ENCODE measurements around the gene HOXA7.

Gene HOXA7

GRCh38 chr7:27148031-27148755 is 8.3 kb downstream of the HOXA7 start:
- DNase-seq (ENCODE audit: low read depth in 2 of 2): no peak

GRCh38 chr7:27147199-27148030 is 9.1 kb downstream of the HOXA7 start, which contains the start of gene HOXA6:
Gene HOXA6, minus strand, starts transcription at chr7:27147774. Its CDS starts 25 bp downstream, at chr7:27147749.
- no peak for DNase-seq (ENCODE audit: low read depth in 2 of 2)

GRCh38 chr7:27146491-27147198 is 9.8 kb downstream of the HOXA7 start:
- no peak for DNase-seq (ENCODE audit: low read depth in 2 of 2)

GRCh38 chr7:27145914-27146412 is 10.5 kb downstream of the HOXA7 start:
- DNase-seq (ENCODE audit: low read depth in 2 of 2): no peak

GRCh38 chr7:27145165-27145913 is 11.1 kb downstream of the HOXA7 start:
- no peak for DNase-seq (ENCODE audit: low read depth in 2 of 2)

GRCh38 chr7:27144781-27145164 is 11.7 kb downstream of the HOXA7 start:
- no peak for DNase-seq (ENCODE audit: low read depth in 2 of 2)

- no peak for DNase-seq (ENCODE audit: low read depth in 2 of 2)
Measured at GRCh38 chr7:27143950-27144780, 12.3 kb downstream of the HOXA7 start.

GRCh38 chr7:27143023-27143949 is 13.2 kb downstream of the HOXA7 start, which contains the start of gene HOXA5:
Gene HOXA5, minus strand, starts transcription at chr7:27143681. Its CDS starts 74 bp downstream, at chr7:27143607.
- no peak for DNase-seq (ENCODE audit: low read depth in 2 of 2)

GRCh38 chr7:27142580-27143022 is 13.9 kb downstream of the HOXA7 start:
- DNase-seq (ENCODE audit: low read depth in 2 of 2): no peak

GRCh38 chr7:27141923-27142579 is 14.4 kb downstream of the HOXA7 start:
- no peak for DNase-seq (ENCODE audit: low read depth in 2 of 2)

GRCh38 chr7:27141137-27141922 is 15.1 kb downstream of the HOXA7 start:
- no peak for DNase-seq (ENCODE audit: low read depth in 2 of 2)

GRCh38 chr7:27140126-27140857 is 16.2 kb downstream of the HOXA7 start:
- DNase-seq (ENCODE audit: low read depth in 2 of 2): no peak

- DNase-seq (ENCODE audit: low read depth in 2 of 2): no peak
Measured at GRCh38 chr7:27139334-27140125, 16.9 kb downstream of the HOXA7 start.

GRCh38 chr7:27138985-27139333 is 17.5 kb downstream of the HOXA7 start:
- no peak for DNase-seq (ENCODE audit: low read depth in 2 of 2)

GRCh38 chr7:27138472-27138871 is 18.0 kb downstream of the HOXA7 start:
- no peak for DNase-seq (ENCODE audit: low read depth in 2 of 2)

GRCh38 chr7:27137640-27138315 is 18.7 kb downstream of the HOXA7 start:
- no peak for DNase-seq (ENCODE audit: low read depth in 2 of 2)

Measured in stimulated activated CD4-positive, alpha-beta T cell treated with anti-CD3 and anti-CD28 coated beads, Interleukin-4, amount 100 ng/mL, for 48 hours (primary cell).